ENCODE data around the gene HACE1. TPM values are rescaled to one million over a fixed set of nuclear protein-coding genes. Genes with fewer than 3 reads are reported as not detected.
"Not testable (repeated sequence)": the region's sequence is repeated elsewhere in the genome, so short reads cannot be mapped to it uniquely, and the experiment has no call there.

HACE1 gene
- polyA plus RNA-seq, 1 experiment, result 13.6 TPM

- H3K9me3 ChIP-seq (ENCODE audit: control insufficient read depth, insufficient read depth, low read length), result no peaks in the 10 kb centered on the region
- POLR2A ChIA-PET, result no interaction called here
- DNase-seq (ENCODE audit: low read depth, low spot score), result no peak
- no peaks in the 10 kb centered on the region for H3K27me3 ChIP-seq (ENCODE audit: control insufficient read depth, insufficient read depth, low read length)
- H3K4me3 ChIP-seq (ENCODE audit: low read depth, low read length), result no peak overlapping the region
- CTCF ChIA-PET, result no interaction called here
- H3K27ac ChIP-seq (ENCODE audit: low read depth, low read length), result no peak overlapping the region
- no peak for TF ChIP-seq CTCF (IDR thresholded peaks at IDR 0.05; ENCODE audit: low read depth, low read length)
Observed at GRCh38 chr6:104837158-104837557, 22.6 kb downstream of the HACE1 start.

GRCh38 chr6:104836479-104837020, 23.2 kb downstream of the HACE1 start:
- H3K4me3 ChIP-seq (ENCODE audit: low read depth, low read length); DNase-seq (ENCODE audit: low read depth, low spot score); POLR2A ChIA-PET; H3K9me3 ChIP-seq (ENCODE audit: control insufficient read depth, insufficient read depth, low read length); H3K27me3 ChIP-seq (ENCODE audit: control insufficient read depth, insufficient read depth, low read length); CTCF ChIA-PET; H3K27ac ChIP-seq (ENCODE audit: low read depth, low read length): not testable (repeated sequence)

- CTCF ChIA-PET, result no interaction called here
- POLR2A ChIA-PET, result no interaction called here
Observed at GRCh38 chr6:104835782-104836181, 23.9 kb downstream of the HACE1 start.

GRCh38 chr6:104829183-104829958, 30.3 kb downstream of the HACE1 start:
- Histone ChIP-seq H3K27me3 (ENCODE audit: control insufficient read depth, insufficient read depth, low read length) (no peaks in the 10 kb centered on the region), H3K4me3 (ENCODE audit: low read depth, low read length) (no peak overlapping the region), H3K27ac (ENCODE audit: low read depth, low read length) (no peak overlapping the region), H3K9me3 (ENCODE audit: control insufficient read depth, insufficient read depth, low read length) (no peaks in the 10 kb centered on the region; the same call in 1 of the 2 replicates)
- ChIA-PET POLR2A (no interaction called here), CTCF (interaction anchor here (0.6 kb wide), 1 partner anchor 573 kb away, joined by 3 read pairs; the partner anchor contains the start of gene PREP)
- no peak for TF ChIP-seq CTCF (IDR thresholded peaks at IDR 0.05; ENCODE audit: low read depth, low read length)
- no peak for DNase-seq (ENCODE audit: low read depth, low spot score)

More at GRCh38 chr6:104835782-104836181, 23.9 kb downstream of the HACE1 start:
- Histone ChIP-seq H3K4me3 (ENCODE audit: low read depth, low read length) (no peak overlapping the region), H3K27me3 (ENCODE audit: control insufficient read depth, insufficient read depth, low read length) (no peaks in the 10 kb centered on the region), H3K27ac (ENCODE audit: low read depth, low read length) (no peak overlapping the region), H3K9me3 (ENCODE audit: control insufficient read depth, insufficient read depth, low read length) (no peaks in the 10 kb centered on the region)
- no peak for TF ChIP-seq CTCF (IDR thresholded peaks at IDR 0.05; ENCODE audit: low read depth, low read length)
- no peak for DNase-seq (ENCODE audit: low read depth, low spot score)

GRCh38 chr6:104828478-104828877, 31.2 kb downstream of the HACE1 start:
- CTCF ChIA-PET, result no interaction called here
- POLR2A ChIA-PET, result no interaction called here
- Histone ChIP-seq H3K9me3 (ENCODE audit: control insufficient read depth, insufficient read depth, low read length) (no peaks in the 10 kb centered on the region; the same call in 1 of the 2 replicates), H3K27me3 (ENCODE audit: control insufficient read depth, insufficient read depth, low read length) (no peaks in the 10 kb centered on the region), H3K27ac (ENCODE audit: low read depth, low read length) (no peak overlapping the region), H3K4me3 (ENCODE audit: low read depth, low read length) (no peak overlapping the region)
- no peak for DNase-seq (ENCODE audit: low read depth, low spot score)
- no peak for TF ChIP-seq CTCF (IDR thresholded peaks at IDR 0.05; ENCODE audit: low read depth, low read length)

- H3K27me3 ChIP-seq (ENCODE audit: control insufficient read depth, insufficient read depth, low read length); H3K9me3 ChIP-seq (ENCODE audit: control insufficient read depth, insufficient read depth, low read length); DNase-seq (ENCODE audit: low read depth, low spot score); POLR2A ChIA-PET; CTCF ChIA-PET; H3K4me3 ChIP-seq (ENCODE audit: low read depth, low read length); H3K27ac ChIP-seq (ENCODE audit: low read depth, low read length): not testable (repeated sequence)
Observed at GRCh38 chr6:104820820-104821219, 38.9 kb downstream of the HACE1 start.
